Nephron progenitor cell (in vitro differentiated cells): Measurements from ENCODE around the gene MORN4.
"Not testable (repeated sequence)": the region's sequence is repeated elsewhere in the genome, so short reads cannot be mapped to it uniquely, and the experiment has no call there.

Experiments used
- DNase-seq: peaks from one replicate; pipeline ENCODE4 v3.0.0; 2021
- H3K27ac Mint-ChIP-seq: 2 replicates; pipeline ENCODE4 v1.8.0; 2021; ENCODE audit warnings: mild to moderate bottlenecking, moderate library complexity, mixed read lengths
- H3K27me3 Mint-ChIP-seq: 2 replicates; pipeline ENCODE4 v1.8.0; 2021; ENCODE audit warnings: mild to moderate bottlenecking, low read depth, mixed read lengths; ENCODE audit not compliant: poor library complexity
- H3K36me3 Mint-ChIP-seq: 2 replicates; pipeline ENCODE4 v1.8.0; 2021; ENCODE audit warnings: low read depth, mixed read lengths
- H3K4me1 Mint-ChIP-seq: 2 replicates; pipeline ENCODE4 v1.8.0; 2021; ENCODE audit warnings: mixed read lengths
- H3K4me3 Mint-ChIP-seq: 2 replicates; pipeline ENCODE4 v1.8.0; 2021; ENCODE audit warnings: mild to moderate bottlenecking, moderate library complexity, mixed read lengths
- H3K9me3 Mint-ChIP-seq: 2 replicates; pipeline ENCODE4 v1.8.0; 2021; ENCODE audit warnings: mild to moderate bottlenecking, moderate library complexity, mixed read lengths
- CTCF ChIP-seq: fragments of 200-600 bp; sonication (generic); IDR thresholded peaks from 2 replicates; pipeline ENCODE4 v1.5.0; 2021; ENCODE audit warnings: antibody characterized with exemption

Gene MORN4

GRCh38 chr10:97644936-97645335, 11.6 kb upstream of the MORN4 start:
- Mint-ChIP-seq H3K9me3 (no peaks in the 10 kb centered on the region), H3K27me3 (peaks cover 4% of the 10 kb centered on the region), H3K36me3 (peaks cover 29% of the 10 kb centered on the region), H3K4me3 (no peak overlapping the region), H3K27ac (no peak overlapping the region), H3K4me1 (peaks cover 36% of the 10 kb centered on the region)
- no peak for DNase-seq
- TF ChIP-seq CTCF: no peak

GRCh38 chr10:97643441-97643985, 10.2 kb upstream of the MORN4 start:
- no peak for DNase-seq
- Mint-ChIP-seq H3K27ac (peak overlapping the region; percentile 66), H3K9me3 (no peaks in the 10 kb centered on the region), H3K27me3 (peaks cover 4% of the 10 kb centered on the region), H3K36me3 (peaks cover 29% of the 10 kb centered on the region), H3K4me3 (peak overlapping the region; percentile 99), H3K4me1 (peaks cover 30% of the 10 kb centered on the region)
- TF ChIP-seq CTCF: no peak

DNA sequence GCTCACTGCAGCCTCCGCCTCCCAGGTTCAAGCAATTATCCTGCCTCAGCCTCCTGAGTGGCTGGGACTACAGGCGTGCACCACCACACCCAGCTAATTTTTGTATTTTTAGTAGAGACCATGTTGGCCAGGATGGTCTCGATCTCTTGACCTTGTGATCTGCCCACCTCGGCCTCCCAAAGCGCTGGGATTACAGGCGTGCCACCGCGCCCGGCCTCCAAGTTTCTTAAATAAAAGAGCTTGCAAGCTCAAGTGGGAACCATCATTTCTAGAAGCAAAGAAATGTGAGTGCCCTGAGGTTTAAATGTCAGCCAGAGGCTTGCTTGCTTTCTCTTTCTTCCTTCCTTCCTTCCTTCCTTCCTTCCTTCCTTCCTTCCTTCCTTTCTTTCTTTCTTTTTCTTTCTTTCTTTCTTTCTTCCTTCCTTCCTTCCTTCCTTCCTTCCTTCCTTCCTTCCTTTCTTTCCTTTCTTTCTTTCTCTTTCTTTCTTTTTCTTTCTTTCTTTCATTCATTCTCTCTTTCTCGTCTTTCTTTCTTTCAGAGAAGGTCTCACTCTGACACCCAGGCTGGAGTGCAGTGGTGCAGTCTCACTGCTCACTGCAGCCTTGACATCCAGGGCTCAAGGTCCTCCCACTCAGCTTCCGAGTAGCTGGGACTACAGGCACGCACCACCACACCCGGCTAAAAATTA, 9.3 kb upstream of the MORN4 start:
- peak overlapping the region; percentile 49 for H3K27ac Mint-ChIP-seq
- H3K4me1 Mint-ChIP-seq: peaks cover 28% of the 10 kb centered on the region
- not testable (repeated sequence) for H3K27me3 Mint-ChIP-seq

DNA sequence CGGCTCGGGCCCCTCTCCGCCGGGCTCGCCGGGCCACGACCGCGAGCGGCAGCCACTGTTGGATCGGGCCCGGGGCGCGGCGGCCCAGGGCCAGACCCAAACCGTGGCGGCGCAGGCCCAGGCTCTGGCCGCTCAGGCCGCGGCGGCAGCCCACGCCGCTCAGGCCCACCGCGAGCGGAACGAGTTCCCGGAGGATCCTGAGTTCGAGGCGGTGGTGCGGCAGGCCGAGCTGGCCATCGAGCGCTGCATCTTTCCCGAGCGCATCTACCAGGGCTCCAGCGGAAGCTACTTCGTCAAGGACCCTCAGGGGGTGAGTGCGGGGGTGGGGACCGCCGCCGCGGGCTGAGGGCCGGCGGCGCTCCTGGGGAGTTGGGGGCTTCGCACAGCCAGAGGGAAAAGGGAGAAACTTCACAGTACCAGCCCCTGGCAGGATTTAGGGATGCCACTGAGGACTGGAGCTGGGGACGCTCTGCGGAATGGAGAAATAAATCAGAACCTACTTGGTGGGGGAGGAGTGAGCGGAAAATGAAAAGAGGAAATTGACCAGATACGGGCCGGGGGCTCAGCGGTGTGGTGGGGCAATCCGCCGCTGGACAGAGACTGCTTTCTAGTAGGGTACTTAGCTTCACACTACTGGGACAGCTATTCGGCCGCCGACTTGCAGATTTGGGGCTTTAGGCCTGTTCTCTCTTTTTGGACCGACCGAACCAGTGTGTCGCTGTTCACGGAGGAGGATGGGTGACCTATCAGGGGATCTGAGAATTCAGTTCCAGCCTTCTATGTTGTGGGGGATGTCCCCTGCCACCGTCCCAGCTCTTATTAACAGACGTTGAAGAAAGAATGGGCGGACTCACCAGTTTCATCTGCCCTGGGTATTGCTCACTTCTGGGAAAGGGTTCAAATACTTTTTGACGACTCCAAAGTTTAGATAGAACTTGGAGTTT, 7.8 kb upstream of the MORN4 start:
- H3K27me3 Mint-ChIP-seq: peaks cover 7% of the 10 kb centered on the region
- peaks cover 28% of the 10 kb centered on the region for H3K4me1 Mint-ChIP-seq
- peak overlapping the region; percentile 99 for H3K4me3 Mint-ChIP-seq
- H3K36me3 Mint-ChIP-seq: peaks cover 25% of the 10 kb centered on the region
- peak overlapping the region; percentile 88 for H3K27ac Mint-ChIP-seq
- H3K9me3 Mint-ChIP-seq: no peaks in the 10 kb centered on the region
- no peak for TF ChIP-seq CTCF
- peak; percentile 60 for DNase-seq

More for the DNA sequence above, 9.3 kb upstream of the MORN4 start:
- peaks cover 29% of the 10 kb centered on the region for H3K36me3 Mint-ChIP-seq
- H3K9me3 Mint-ChIP-seq, DNase-seq: not testable (repeated sequence)
- H3K4me3 Mint-ChIP-seq: peak overlapping the region; percentile 99

GRCh38 chr10:97640174-97640867, 7.0 kb upstream of the MORN4 start, which contains the start of gene PI4K2A:
TSS of gene PI4K2A (plus strand) at chr10:97640671. CDS start at chr10:97640743, 72 bp downstream.
- Mint-ChIP-seq H3K9me3 (no peaks in the 10 kb centered on the region), H3K27me3 (peaks cover 9% of the 10 kb centered on the region), H3K36me3 (peaks cover 19% of the 10 kb centered on the region), H3K4me1 (peaks cover 28% of the 10 kb centered on the region), H3K27ac (peak within 1 kb of the TSS; percentile 88), H3K4me3 (peak within 1 kb of the TSS; percentile 99)
- peak; percentile 99 for DNase-seq
- no peak for TF ChIP-seq CTCF

GRCh38 chr10:97639090-97639489, 5.8 kb upstream of the MORN4 start:
- not testable (repeated sequence) for H3K4me3 Mint-ChIP-seq, H3K27ac Mint-ChIP-seq, DNase-seq, H3K36me3 Mint-ChIP-seq, H3K9me3 Mint-ChIP-seq
- peaks cover 28% of the 10 kb centered on the region for H3K4me1 Mint-ChIP-seq
- peaks cover 13% of the 10 kb centered on the region for H3K27me3 Mint-ChIP-seq
